Neural cell (in vitro differentiated cells): ENCODE results near the gene OXSR1.

Experiments used
- CTCF ChIP-seq: fragments of 450-650 bp; IDR thresholded peaks from 2 replicates; pipeline ENCODE4 v1.5.1; 2014; ENCODE audit warnings: antibody characterized with exemption, mild to moderate bottlenecking, moderate library complexity; ENCODE audit not compliant: poor library complexity, severe bottlenecking
- POLR2AphosphoS5 ChIP-seq: IDR thresholded peaks from 2 replicates; pipeline ENCODE4 v1.6.1; 2012

DNA sequence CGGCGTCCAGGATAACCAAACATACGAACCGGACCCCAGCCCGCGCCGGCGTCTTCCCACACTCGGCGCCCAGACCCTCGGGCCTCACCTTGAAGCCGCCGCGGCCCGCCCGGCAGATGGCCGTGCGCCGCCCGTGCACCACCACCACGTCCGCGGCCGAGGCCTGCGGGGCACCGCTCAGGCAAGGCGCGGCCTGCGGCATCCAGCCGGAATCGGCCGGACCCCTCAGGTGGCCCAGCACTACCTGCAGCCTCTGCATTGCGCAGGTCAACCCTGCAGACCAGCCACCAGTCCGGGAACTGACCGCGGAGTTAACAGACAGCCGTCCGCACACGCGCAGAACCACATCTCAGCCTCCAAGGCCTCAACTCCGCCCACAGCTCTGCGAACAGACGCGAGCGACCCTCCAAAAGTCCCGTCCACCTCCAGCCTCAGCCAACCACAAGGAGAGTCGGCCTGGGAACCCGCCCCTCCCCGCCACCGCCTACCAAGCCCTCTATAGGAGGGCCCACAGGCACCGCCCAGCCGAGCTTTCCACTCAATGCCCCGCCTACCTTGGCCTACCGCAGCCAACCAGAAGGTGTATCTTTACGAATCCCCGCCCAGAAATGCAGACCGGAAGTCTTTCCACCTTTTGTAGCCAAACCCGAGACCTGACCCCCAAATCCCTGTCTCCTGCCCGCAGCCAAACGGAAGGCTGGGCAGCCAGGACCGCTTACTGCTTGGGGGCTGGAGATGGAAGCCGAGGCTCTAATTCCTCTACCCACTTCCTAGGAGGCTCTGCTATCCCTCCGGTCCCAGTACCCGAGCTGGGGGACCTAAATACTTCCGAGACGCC lies 28.3 kb upstream of the OXSR1 start, which contains the start of gene ACAA1:
- TF ChIP-seq POLR2AphosphoS5 = peak; percentile 84
- TF ChIP-seq CTCF = peak; percentile 24
